ENCODE measurements around the gene ANXA3.

ANXA3 gene

GRCh38 chr4:78604988-78605387 is 53.4 kb downstream of the ANXA3 start:
- no peak for TF ChIP-seq CTCF (IDR thresholded peaks at IDR 0.05; ENCODE audit: extremely low read depth, missing control alignments)
- no peak for DNase-seq (ENCODE audit: low spot score)

- DNase-seq (ENCODE audit: low spot score), result no peak
- TF ChIP-seq CTCF (IDR thresholded peaks at IDR 0.05; ENCODE audit: extremely low read depth, missing control alignments), result no peak
Measured at GRCh38 chr4:78606035-78606434, 54.5 kb downstream of the ANXA3 start.

GRCh38 chr4:78606530-78607095 is 55.0 kb downstream of the ANXA3 start:
- no peak for TF ChIP-seq CTCF (IDR thresholded peaks at IDR 0.05; ENCODE audit: extremely low read depth, missing control alignments)
- no peak for DNase-seq (ENCODE audit: low spot score)

GRCh38 chr4:78608684-78609083 is 57.1 kb downstream of the ANXA3 start:
- TF ChIP-seq CTCF (IDR thresholded peaks at IDR 0.05; ENCODE audit: extremely low read depth, missing control alignments), result no peak

DNA sequence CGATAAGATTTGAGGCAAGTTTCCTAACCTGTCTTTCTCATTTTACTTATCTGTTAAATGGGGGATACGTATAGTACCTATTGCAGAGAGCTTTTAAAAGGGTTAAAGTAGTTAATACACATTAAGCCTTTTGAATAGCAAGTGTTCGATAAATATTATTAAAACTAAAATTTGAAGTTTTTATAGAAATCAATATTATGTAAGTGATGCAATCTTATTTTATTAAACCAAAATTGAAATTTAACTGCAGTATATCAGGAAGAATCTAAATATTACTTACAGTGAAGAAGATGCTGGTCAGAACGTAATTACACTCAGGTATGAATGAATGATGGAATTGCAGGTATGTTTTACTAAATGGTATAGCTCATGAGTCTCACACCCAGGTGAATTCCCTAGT is 58.0 kb downstream of the ANXA3 start:
- TF ChIP-seq CTCF (IDR thresholded peaks at IDR 0.05; ENCODE audit: extremely low read depth, missing control alignments), result no peak
- no peak for DNase-seq (ENCODE audit: low spot score)

More at GRCh38 chr4:78608684-78609083, 57.1 kb downstream of the ANXA3 start:
- DNase-seq (ENCODE audit: low spot score), result no peak

- no peak for TF ChIP-seq CTCF (IDR thresholded peaks at IDR 0.05; ENCODE audit: extremely low read depth, missing control alignments)
- no peak for DNase-seq (ENCODE audit: low spot score)
Measured at GRCh38 chr4:78610546-78611214, 59.1 kb downstream of the ANXA3 start.

GRCh38 chr4:78611215-78611558 is 59.6 kb downstream of the ANXA3 start:
- TF ChIP-seq CTCF (IDR thresholded peaks at IDR 0.05; ENCODE audit: extremely low read depth, missing control alignments), result no peak
- no peak for DNase-seq (ENCODE audit: low spot score)
